ENCODE data around the gene ITGB1.

ITGB1 gene

GRCh38 chr10:32976338-32976737 is 18.3 kb upstream of the ITGB1 start:
- Mint-ChIP-seq H3K27me3 (ENCODE audit: low read depth, poor library complexity) (peaks cover 2% of the 10 kb centered on the region), H3K36me3 (ENCODE audit: low read depth) (no peaks in the 10 kb centered on the region), H3K4me3 (no peak overlapping the region), H3K27ac (no peak overlapping the region), H3K4me1 (peaks cover 37% of the 10 kb centered on the region), H3K9me3 (peaks cover 4% of the 10 kb centered on the region)
- no peak for TF ChIP-seq CTCF (IDR thresholded peaks at IDR 0.05)
- DNase-seq: no peak

GRCh38 chr10:32972929-32973328 is 14.9 kb upstream of the ITGB1 start:
- peaks cover 4% of the 10 kb centered on the region for H3K9me3 Mint-ChIP-seq
- no peak overlapping the region for H3K4me3 Mint-ChIP-seq
- no peaks in the 10 kb centered on the region for H3K36me3 Mint-ChIP-seq (ENCODE audit: low read depth)
- no peak for TF ChIP-seq CTCF (IDR thresholded peaks at IDR 0.05)
- H3K27me3 Mint-ChIP-seq (ENCODE audit: low read depth, poor library complexity): no peaks in the 10 kb centered on the region
- peaks cover 28% of the 10 kb centered on the region for H3K4me1 Mint-ChIP-seq
- no peak overlapping the region for H3K27ac Mint-ChIP-seq
- no peak for DNase-seq

- Mint-ChIP-seq H3K9me3 (peaks cover 4% of the 10 kb centered on the region), H3K27me3 (ENCODE audit: low read depth, poor library complexity) (no peaks in the 10 kb centered on the region), H3K36me3 (ENCODE audit: low read depth) (no peaks in the 10 kb centered on the region), H3K4me3 (peak overlapping the region; percentile 40), H3K27ac (peak overlapping the region; percentile 59), H3K4me1 (peaks cover 25% of the 10 kb centered on the region)
- no peak for TF ChIP-seq CTCF (IDR thresholded peaks at IDR 0.05)
- DNase-seq: no peak
These were observed 14.4 kb upstream of the ITGB1 start for GRCh38 chr10:32972460-32972859.

- TF ChIP-seq CTCF (IDR thresholded peaks at IDR 0.05): no peak
- no peaks in the 10 kb centered on the region for H3K27me3 Mint-ChIP-seq (ENCODE audit: low read depth, poor library complexity)
- peak overlapping the region; percentile 96 for H3K27ac Mint-ChIP-seq
- H3K4me1 Mint-ChIP-seq: peaks cover 24% of the 10 kb centered on the region
- H3K36me3 Mint-ChIP-seq (ENCODE audit: low read depth): peaks cover under 1% of the 10 kb centered on the region
- H3K4me3 Mint-ChIP-seq: peak overlapping the region; percentile 57
- DNase-seq: no peak
- peaks cover 10% of the 10 kb centered on the region for H3K9me3 Mint-ChIP-seq
These were observed 13.6 kb upstream of the ITGB1 start for GRCh38 chr10:32971536-32972091.

GRCh38 chr10:32970910-32971309 is 12.9 kb upstream of the ITGB1 start:
- H3K27me3 Mint-ChIP-seq (ENCODE audit: low read depth, poor library complexity): no peaks in the 10 kb centered on the region
- no peak overlapping the region for H3K4me3 Mint-ChIP-seq
- no peak overlapping the region for H3K27ac Mint-ChIP-seq
- peaks cover 16% of the 10 kb centered on the region for H3K9me3 Mint-ChIP-seq
- DNase-seq: no peak
- TF ChIP-seq CTCF (IDR thresholded peaks at IDR 0.05): no peak
- peaks cover 7% of the 10 kb centered on the region for H3K36me3 Mint-ChIP-seq (ENCODE audit: low read depth)
- H3K4me1 Mint-ChIP-seq: peaks cover 24% of the 10 kb centered on the region

- peaks cover 35% of the 10 kb centered on the region for H3K4me1 Mint-ChIP-seq
- no peak overlapping the region for H3K4me3 Mint-ChIP-seq
- H3K9me3 Mint-ChIP-seq: peaks cover 15% of the 10 kb centered on the region
- no peak for DNase-seq
- peaks cover 12% of the 10 kb centered on the region for H3K36me3 Mint-ChIP-seq (ENCODE audit: low read depth)
- no peak overlapping the region for H3K27ac Mint-ChIP-seq
- TF ChIP-seq CTCF (IDR thresholded peaks at IDR 0.05): no peak
- no peaks in the 10 kb centered on the region for H3K27me3 Mint-ChIP-seq (ENCODE audit: low read depth, poor library complexity)
These were observed 6.2 kb upstream of the ITGB1 start for GRCh38 chr10:32964270-32964669.
